ENCODE measurements around the gene CEP63.

DNA sequence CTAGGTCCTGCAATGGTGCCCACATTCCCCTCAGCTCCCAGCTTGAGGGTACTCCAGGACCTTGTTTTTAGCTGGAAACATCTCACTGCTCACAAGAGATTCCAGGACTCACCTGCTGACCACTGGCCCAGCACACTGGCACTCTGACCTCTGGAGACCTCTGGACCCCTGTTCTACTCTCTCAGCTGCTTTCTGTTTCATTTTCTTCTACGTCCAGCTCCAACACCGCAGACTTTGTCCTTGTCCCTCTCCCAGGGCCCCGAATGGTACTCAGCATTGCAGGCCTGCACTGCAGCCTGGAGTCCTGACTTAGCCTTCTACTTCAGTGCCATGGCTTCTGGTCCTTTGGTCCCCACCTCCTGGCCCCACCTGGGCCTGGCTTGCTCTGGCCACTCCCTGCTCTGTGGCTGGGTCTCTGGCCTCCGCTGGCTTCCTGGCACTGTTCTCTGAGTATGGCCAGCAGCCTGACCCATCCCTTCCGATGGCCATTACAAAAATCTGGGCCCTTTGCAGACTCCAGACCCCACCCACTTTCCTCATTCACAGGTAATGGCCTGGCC lies 137.0 kb downstream of the CEP63 start:
- TF ChIP-seq, protein P1, sequence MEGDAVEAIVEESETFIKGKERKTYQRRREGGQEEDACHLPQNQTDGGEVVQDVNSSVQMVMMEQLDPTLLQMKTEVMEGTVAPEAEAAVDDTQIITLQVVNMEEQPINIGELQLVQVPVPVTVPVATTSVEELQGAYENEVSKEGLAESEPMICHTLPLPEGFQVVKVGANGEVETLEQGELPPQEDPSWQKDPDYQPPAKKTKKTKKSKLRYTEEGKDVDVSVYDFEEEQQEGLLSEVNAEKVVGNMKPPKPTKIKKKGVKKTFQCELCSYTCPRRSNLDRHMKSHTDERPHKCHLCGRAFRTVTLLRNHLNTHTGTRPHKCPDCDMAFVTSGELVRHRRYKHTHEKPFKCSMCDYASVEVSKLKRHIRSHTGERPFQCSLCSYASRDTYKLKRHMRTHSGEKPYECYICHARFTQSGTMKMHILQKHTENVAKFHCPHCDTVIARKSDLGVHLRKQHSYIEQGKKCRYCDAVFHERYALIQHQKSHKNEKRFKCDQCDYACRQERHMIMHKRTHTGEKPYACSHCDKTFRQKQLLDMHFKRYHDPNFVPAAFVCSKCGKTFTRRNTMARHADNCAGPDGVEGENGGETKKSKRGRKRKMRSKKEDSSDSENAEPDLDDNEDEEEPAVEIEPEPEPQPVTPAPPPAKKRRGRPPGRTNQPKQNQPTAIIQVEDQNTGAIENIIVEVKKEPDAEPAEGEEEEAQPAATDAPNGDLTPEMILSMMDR (IDR thresholded peaks at IDR 0.05; ENCODE audit: control extremely low read depth in 1 of 3, insufficient read depth in 1 of 3, low read depth in 1 of 3, low read length in 3 of 3) = no peak
- TF ChIP-seq SRF (IDR thresholded peaks at IDR 0.05; ENCODE audit: low read depth, low read length) (no peak), EP300 (IDR thresholded peaks at IDR 0.05; ENCODE audit: borderline replicate concordance in 1 of 2, low read depth in 2 of 2, low read length in 2 of 2) (no peak), POLR2AphosphoS5 (IDR thresholded peaks at IDR 0.05; ENCODE audit: low read depth, low read length) (no peak), YY1 (IDR thresholded peaks at IDR 0.05; ENCODE audit: low read depth, low read length) (no peak), PHF8 (conservative IDR thresholded peaks at IDR 0.05; ENCODE audit: low read depth, low read length) (no peak), TCF12 (IDR thresholded peaks at IDR 0.05; ENCODE audit: low read depth, low read length) (no peak), JUND (IDR thresholded peaks at IDR 0.05; ENCODE audit: low read length) (no peak)

Measured in H1 (cell line).